NCI-H82 (cell line): ENCODE results near the gene AR.

Experiments used
- DNase-seq: peaks from one replicate; lab custom pipeline; 2025; lab: John Stamatoyannopoulos, UW

AR gene

DNA sequence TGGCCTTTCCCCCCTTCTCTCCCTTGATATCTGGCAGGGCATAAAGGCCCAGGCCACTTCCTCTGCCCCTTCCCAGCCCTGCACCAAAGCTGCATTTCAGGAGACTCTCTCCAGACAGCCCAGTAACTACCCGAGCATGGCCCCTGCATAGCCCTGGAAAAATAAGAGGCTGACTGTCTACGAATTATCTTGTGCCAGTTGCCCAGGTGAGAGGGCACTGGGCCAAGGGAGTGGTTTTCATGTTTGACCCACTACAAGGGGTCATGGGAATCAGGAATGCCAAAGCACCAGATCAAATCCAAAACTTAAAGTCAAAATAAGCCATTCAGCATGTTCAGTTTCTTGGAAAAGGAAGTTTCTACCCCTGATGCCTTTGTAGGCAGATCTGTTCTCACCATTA is 183.8 kb downstream of the AR start:
- no peak for DNase-seq

GRCh38 chrX:67730296-67730695 is 186.5 kb downstream of the AR start:
- no peak for DNase-seq

- DNase-seq: no peak
Measured at GRCh38 chrX:67731061-67731460, 187.2 kb downstream of the AR start.

GRCh38 chrX:67732864-67733263 is 189.0 kb downstream of the AR start:
- DNase-seq: no peak

DNA sequence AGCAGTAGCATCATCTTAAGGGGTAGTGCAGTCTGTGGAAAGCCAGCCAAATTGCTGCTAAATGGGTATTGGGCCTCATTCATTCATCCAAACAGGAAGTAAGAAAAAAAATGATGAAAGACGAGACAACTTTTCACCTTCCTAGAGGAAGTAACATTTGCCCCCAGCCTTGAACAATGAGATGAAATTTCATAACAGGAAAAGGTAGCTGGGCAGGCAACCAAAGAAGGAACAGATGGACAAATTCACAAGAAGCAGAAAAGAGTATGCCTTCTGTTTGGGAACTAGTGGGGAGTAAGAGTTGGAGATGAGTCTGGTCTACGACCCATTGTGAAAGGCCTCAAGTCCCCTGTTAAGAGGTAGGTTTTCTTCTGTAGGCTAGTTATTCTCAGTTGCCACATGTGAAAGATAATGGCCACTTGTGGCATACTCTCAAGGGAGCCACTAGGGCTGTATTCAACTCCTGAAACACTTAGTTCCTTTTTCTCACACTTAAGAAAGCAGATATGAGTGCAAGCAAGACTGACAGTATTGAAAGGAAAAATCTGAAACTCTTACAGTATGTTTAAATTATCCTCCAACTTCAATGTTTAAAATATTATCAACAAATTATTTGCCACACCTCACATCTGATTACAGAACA is 190.4 kb downstream of the AR start:
- DNase-seq: no peak

- DNase-seq: no peak
Measured at GRCh38 chrX:67749536-67749935, 205.7 kb downstream of the AR start.

DNA sequence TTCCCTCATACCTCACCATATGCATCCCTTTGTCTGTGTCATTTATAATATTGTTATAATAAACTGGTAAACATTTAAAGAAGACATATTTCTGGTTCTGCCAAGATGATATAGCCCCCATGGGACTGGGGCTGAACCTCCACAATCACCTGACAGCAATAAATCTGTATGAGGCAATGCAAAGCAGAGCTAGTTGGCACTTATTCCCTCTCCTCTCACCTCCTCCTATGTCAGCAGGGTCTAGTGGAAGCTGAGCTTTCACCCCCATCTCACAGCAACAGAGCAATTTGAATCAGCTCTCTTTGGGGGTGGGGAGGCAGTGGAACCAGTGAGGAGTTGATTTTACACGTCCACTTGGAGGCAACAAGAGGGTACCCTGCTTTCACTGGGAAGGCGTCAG is 206.9 kb downstream of the AR start:
- DNase-seq: no peak

GRCh38 chrX:67759018-67759417 is 215.2 kb downstream of the AR start:
- DNase-seq: no peak

GRCh38 chrX:67777148-67777547 is 233.3 kb downstream of the AR start:
- no peak for DNase-seq

- no peak for DNase-seq
Measured at GRCh38 chrX:67779099-67779498, 235.3 kb downstream of the AR start.
